ENCODE results near the gene CSF3R. TPM values are rescaled to one million over a fixed set of nuclear protein-coding genes. Genes with fewer than 3 reads are reported as not detected.

CSF3R gene
- total and polyA plus RNA-seq, 9 of the 15 experiments (the other 6 are each of a cell fraction or from before 2014, with no cell fraction given) = 0.21 to 0.86 (median 0.40) TPM; not detected in 1

DNA sequence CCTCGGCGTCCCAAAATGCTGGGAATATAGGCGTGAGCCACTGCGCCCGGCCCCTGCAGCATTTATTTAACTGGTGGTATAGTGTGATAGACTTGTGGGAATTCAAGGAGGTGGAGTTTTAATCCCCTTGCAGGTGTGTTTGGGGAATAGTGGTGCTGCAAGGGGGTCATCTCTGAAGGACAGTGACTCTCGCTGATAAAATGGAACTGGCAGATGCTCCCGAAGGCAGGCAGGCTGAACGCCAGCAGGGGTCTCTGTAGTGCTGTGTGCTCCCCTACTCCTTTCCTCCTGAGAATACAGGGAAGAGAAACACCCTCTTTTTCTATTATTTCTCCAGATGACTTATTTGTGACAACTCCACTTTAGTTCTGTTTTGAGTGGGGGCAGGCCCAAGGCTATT is 36.4 kb downstream of the CSF3R start (continued):
- no peak for TF ChIP-seq POU5F1 (IDR thresholded peaks at IDR 0.05; ENCODE audit: borderline replicate concordance, low read depth, low read length, partially characterized antibody)
- TF ChIP-seq, protein P1, sequence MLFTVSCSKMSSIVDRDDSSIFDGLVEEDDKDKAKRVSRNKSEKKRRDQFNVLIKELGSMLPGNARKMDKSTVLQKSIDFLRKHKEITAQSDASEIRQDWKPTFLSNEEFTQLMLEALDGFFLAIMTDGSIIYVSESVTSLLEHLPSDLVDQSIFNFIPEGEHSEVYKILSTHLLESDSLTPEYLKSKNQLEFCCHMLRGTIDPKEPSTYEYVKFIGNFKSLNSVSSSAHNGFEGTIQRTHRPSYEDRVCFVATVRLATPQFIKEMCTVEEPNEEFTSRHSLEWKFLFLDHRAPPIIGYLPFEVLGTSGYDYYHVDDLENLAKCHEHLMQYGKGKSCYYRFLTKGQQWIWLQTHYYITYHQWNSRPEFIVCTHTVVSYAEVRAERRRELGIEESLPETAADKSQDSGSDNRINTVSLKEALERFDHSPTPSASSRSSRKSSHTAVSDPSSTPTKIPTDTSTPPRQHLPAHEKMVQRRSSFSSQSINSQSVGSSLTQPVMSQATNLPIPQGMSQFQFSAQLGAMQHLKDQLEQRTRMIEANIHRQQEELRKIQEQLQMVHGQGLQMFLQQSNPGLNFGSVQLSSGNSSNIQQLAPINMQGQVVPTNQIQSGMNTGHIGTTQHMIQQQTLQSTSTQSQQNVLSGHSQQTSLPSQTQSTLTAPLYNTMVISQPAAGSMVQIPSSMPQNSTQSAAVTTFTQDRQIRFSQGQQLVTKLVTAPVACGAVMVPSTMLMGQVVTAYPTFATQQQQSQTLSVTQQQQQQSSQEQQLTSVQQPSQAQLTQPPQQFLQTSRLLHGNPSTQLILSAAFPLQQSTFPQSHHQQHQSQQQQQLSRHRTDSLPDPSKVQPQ (CRISPR knock-in tag; IDR thresholded peaks at IDR 0.05; ENCODE audit: borderline replicate concordance) = no peak
- no peak for TF ChIP-seq PHF20 (IDR thresholded peaks at IDR 0.05; ENCODE audit: partially characterized antibody)
- TF ChIP-seq, protein P2, sequence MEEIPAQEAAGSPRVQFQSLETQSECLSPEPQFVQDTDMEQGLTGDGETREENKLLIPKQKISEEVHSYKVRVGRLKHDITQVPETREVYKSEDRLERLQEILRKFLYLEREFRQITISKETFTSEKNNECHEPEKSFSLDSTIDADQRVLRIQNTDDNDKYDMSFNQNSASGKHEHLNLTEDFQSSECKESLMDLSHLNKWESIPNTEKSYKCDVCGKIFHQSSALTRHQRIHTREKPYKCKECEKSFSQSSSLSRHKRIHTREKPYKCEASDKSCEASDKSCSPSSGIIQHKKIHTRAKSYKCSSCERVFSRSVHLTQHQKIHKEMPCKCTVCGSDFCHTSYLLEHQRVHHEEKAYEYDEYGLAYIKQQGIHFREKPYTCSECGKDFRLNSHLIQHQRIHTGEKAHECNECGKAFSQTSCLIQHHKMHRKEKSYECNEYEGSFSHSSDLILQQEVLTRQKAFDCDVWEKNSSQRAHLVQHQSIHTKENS (CRISPR knock-in tag; IDR thresholded peaks at IDR 0.05) = no peak
- TF ChIP-seq, protein P3, sequence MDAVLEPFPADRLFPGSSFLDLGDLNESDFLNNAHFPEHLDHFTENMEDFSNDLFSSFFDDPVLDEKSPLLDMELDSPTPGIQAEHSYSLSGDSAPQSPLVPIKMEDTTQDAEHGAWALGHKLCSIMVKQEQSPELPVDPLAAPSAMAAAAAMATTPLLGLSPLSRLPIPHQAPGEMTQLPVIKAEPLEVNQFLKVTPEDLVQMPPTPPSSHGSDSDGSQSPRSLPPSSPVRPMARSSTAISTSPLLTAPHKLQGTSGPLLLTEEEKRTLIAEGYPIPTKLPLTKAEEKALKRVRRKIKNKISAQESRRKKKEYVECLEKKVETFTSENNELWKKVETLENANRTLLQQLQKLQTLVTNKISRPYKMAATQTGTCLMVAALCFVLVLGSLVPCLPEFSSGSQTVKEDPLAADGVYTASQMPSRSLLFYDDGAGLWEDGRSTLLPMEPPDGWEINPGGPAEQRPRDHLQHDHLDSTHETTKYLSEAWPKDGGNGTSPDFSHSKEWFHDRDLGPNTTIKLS (IDR thresholded peaks at IDR 0.05; ENCODE audit: borderline replicate concordance, low read depth) = no peak
- no peak for TF ChIP-seq NCOA6 (IDR thresholded peaks at IDR 0.05)
- TF ChIP-seq SMC3 (conservative IDR thresholded peaks at IDR 0.05; ENCODE audit: insufficient read depth, low read depth, low read length) = peak; percentile 77
- TF ChIP-seq, protein P4, sequence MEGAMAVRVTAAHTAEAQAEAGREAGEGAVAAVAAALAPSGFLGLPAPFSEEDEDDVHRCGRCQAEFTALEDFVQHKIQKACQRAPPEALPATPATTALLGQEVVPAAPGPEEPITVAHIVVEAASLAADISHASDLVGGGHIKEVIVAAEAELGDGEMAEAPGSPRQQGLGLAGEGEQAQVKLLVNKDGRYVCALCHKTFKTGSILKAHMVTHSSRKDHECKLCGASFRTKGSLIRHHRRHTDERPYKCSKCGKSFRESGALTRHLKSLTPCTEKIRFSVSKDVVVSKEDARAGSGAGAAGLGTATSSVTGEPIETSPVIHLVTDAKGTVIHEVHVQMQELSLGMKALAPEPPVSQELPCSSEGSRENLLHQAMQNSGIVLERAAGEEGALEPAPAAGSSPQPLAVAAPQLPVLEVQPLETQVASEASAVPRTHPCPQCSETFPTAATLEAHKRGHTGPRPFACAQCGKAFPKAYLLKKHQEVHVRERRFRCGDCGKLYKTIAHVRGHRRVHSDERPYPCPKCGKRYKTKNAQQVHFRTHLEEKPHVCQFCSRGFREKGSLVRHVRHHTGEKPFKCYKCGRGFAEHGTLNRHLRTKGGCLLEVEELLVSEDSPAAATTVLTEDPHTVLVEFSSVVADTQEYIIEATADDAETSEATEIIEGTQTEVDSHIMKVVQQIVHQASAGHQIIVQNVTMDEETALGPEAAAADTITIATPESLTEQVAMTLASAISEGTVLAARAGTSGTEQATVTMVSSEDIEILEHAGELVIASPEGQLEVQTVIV (CRISPR knock-in tag; IDR thresholded peaks at IDR 0.05; ENCODE audit: borderline replicate concordance) = no peak
- TF ChIP-seq SAP30 (IDR thresholded peaks at IDR 0.05; ENCODE audit: borderline replicate concordance, insufficient read depth, low read depth, low read length, poor library complexity, severe bottlenecking) = no peak
- no peak for TF ChIP-seq HMGN3 (IDR thresholded peaks at IDR 0.05; ENCODE audit: borderline replicate concordance, extremely low read depth, insufficient read length, low read depth, low read length)
- TF ChIP-seq, protein P5, sequence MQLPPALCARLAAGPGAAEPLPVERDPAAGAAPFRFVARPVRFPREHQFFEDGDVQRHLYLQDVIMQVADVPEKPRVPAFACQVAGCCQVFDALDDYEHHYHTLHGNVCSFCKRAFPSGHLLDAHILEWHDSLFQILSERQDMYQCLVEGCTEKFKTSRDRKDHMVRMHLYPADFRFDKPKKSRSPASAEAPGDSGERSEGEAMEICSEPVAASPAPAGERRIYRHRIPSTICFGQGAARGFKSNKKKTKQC (CRISPR knock-in tag; IDR thresholded peaks at IDR 0.05) = no peak
- TF ChIP-seq ETV6 (IDR thresholded peaks at IDR 0.05; ENCODE audit: borderline replicate concordance in 1 of 2, low read depth in 2 of 2, low read length in 1 of 2) = no peak
- no peak for TF ChIP-seq ETV6 (CRISPR knock-in tag; IDR thresholded peaks at IDR 0.05; ENCODE audit: borderline replicate concordance)
- no peak for TF ChIP-seq ATF1 (CRISPR knock-in tag; IDR thresholded peaks at IDR 0.05)
- 0 out of 2 replicates have a peak, but pooled peaks have one; percentile 12 for TF ChIP-seq ATF1 (tag; IDR thresholded peaks at IDR 0.05)
- TF ChIP-seq MECOM (CRISPR knock-in tag; IDR thresholded peaks at IDR 0.05) = peak; percentile 83; the same call in 1 of the 2 replicates
- no peak for TF ChIP-seq NELFE (IDR thresholded peaks at IDR 0.05; ENCODE audit: insufficient read depth, insufficient read length)
- TF ChIP-seq, protein P6, sequence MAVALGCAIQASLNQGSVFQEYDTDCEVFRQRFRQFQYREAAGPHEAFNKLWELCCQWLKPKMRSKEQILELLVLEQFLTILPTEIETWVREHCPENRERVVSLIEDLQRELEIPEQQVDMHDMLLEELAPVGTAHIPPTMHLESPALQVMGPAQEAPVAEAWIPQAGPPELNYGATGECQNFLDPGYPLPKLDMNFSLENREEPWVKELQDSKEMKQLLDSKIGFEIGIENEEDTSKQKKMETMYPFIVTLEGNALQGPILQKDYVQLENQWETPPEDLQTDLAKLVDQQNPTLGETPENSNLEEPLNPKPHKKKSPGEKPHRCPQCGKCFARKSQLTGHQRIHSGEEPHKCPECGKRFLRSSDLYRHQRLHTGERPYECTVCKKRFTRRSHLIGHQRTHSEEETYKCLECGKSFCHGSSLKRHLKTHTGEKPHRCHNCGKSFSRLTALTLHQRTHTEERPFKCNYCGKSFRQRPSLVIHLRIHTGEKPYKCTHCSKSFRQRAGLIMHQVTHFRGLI (CRISPR knock-in tag; IDR thresholded peaks at IDR 0.05) = no peak

Data from K562 (cell line).